Astrocyte (in vitro differentiated cells and primary cell): ENCODE data around the gene ZBTB8A.
"Not testable (repeated sequence)": the region's sequence is repeated elsewhere in the genome, so short reads cannot be mapped to it uniquely, and the experiment has no call there.

Experiments
- CTCF ChIP-seq: IDR thresholded peaks from 2 replicates; pipeline ENCODE4 v1.5.1; 2011; ENCODE audit warnings: low read depth, mild to moderate bottlenecking, inconsistent platforms, low read length, moderate library complexity; ENCODE audit not compliant: insufficient read depth
- EZH2 ChIP-seq: IDR thresholded peaks from 2 replicates; pipeline ENCODE4 v1.6.1; 2012; ENCODE audit warnings: mild to moderate bottlenecking, low read length, inconsistent platforms; ENCODE audit not compliant: insufficient read depth

- not testable (repeated sequence) for TF ChIP-seq CTCF, EZH2
These were observed 90.9 kb downstream of the ZBTB8A start for GRCh38 chr1:32630173-32630572.
